ENCODE data around the gene MRTFA.

MRTFA gene

DNA sequence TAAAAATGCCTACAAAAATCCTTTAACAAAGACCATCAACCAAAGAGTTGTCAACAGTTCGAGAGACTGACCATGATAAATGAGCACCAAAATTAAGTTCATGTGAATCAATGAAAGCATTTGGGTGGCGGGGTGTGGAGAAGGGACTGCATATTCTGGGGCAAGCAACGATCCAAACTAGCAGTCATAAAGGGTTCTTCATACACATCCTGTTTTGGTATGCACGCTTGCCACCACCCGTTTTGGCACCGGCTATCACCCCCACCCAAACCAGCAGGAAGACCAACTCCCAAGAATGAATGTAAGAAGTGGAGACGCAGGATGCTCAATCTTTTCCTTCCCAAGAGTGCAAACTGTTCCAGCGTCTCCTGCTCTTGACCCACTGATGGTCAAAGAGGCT is 185.3 kb downstream of the MRTFA start:
- Histone ChIP-seq H3K4me1 (peaks cover 5 to 77% (median 47%) of the 10 kb centered on the region in 4 donors), H3K4me3 (no peak overlapping the region), H3K27ac (peak overlapping the region in 1 of 2 donors; percentile 81), H3K27me3 (no peaks in the 10 kb centered on the region), H3K36me3 (no peaks in the 10 kb centered on the region), H3K9me3 (no peaks in the 10 kb centered on the region)
- intact Hi-C loops (cut with DNase I; ENCODE audit: low total_unique reads): loop anchor here (5.0 kb wide), 1 partner anchor 396 kb away; no protein-coding TSS in a partner anchor
- no peak for TF ChIP-seq CTCF (IDR thresholded peaks at IDR 0.05)
- DNase-seq: peak in 1 of 2 donors; percentile 53

DNA sequence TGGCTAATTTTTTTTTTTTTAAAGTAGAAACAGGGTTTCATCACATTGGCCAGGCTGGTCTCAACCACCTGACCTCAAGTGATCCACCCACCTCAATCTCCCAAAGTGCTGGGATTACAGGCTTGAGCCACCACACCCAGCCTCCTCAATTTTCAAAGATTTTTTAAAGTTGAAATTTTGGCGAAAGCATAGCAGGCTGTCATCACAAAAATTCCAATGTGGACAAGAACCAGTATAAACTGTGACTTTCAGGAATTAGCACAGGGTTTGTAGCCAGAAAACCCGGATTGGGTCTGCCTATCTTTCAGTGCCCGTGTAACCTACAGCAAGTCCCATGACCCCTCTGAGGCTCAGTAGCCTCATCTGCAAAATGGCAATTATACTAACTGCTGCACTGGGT is 185.9 kb downstream of the MRTFA start:
- no peak for TF ChIP-seq CTCF (IDR thresholded peaks at IDR 0.05)
- Histone ChIP-seq H3K9me3 (no peaks in the 10 kb centered on the region), H3K36me3 (no peaks in the 10 kb centered on the region), H3K27me3 (no peaks in the 10 kb centered on the region), H3K4me1 (peaks cover 5 to 74% (median 47%) of the 10 kb centered on the region in 4 donors), H3K4me3 (no peak overlapping the region), H3K27ac (peak overlapping the region in 1 of 2 donors; percentile 81)
- intact Hi-C loops (cut with DNase I; ENCODE audit: low total_unique reads): loop anchor here (5.0 kb wide), 1 partner anchor 397 kb away; no protein-coding TSS in a partner anchor
- peak in 1 of 2 donors; percentile 39 for DNase-seq

GRCh38 chr22:40449676-40450035 is 186.9 kb downstream of the MRTFA start:
- Histone ChIP-seq H3K27ac (peak overlapping the region; percentile 57 to 81), H3K4me1 (peaks cover 5 to 75% (median 47%) of the 10 kb centered on the region in 4 donors), H3K4me3 (no peak overlapping the region), H3K36me3 (no peaks in the 10 kb centered on the region), H3K9me3 (no peaks in the 10 kb centered on the region), H3K27me3 (no peaks in the 10 kb centered on the region)
- intact Hi-C loops (cut with DNase I; ENCODE audit: low total_unique reads): loop anchor here (5.0 kb wide), 2 partner anchors 38 to 398 kb away; no protein-coding TSS in a partner anchor
- peak in 1 of 2 donors; percentile 17 for DNase-seq
- TF ChIP-seq CTCF (IDR thresholded peaks at IDR 0.05): no peak

DNA sequence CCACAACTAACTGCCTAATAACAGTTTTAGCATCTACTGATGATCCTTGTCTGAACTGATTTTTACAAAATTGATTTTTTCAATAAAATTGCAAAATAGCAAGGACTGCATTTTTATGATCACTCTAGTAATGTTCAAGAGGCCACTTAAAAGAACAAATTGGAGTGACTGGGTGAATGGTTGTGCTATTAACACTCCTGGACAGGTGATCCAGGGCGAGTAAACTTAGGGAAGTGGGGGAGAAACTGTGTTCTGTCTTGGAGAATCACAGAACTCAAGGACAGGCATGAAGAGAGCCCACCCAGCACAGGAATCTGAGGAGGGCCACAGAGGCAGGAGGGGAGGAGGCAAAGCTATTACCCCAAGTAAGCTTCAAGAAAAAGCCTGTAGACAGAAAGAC is 190.3 kb downstream of the MRTFA start:
- H3K4me1 ChIP-seq: peaks cover 1 to 82% (median 52%) of the 10 kb centered on the region in 4 donors
- no peaks in the 10 kb centered on the region for H3K9me3 ChIP-seq
- no peak for TF ChIP-seq CTCF (IDR thresholded peaks at IDR 0.05)
- H3K36me3 ChIP-seq: no peaks in the 10 kb centered on the region
- H3K4me3 ChIP-seq: no peak overlapping the region
- DNase-seq: peak in 1 of 2 donors; percentile 21
- peak overlapping the region; percentile 6 to 81 for H3K27ac ChIP-seq
- intact Hi-C loops (cut with DNase I; ENCODE audit: low total_unique reads): loop anchor here (5.0 kb wide), 1 partner anchor 41 kb away; no protein-coding TSS in a partner anchor
- H3K27me3 ChIP-seq: no peaks in the 10 kb centered on the region

GRCh38 chr22:40444178-40444831 is 192.2 kb downstream of the MRTFA start:
- Histone ChIP-seq H3K27me3 (no peaks in the 10 kb centered on the region), H3K27ac (peak overlapping the region; percentile 29 to 61), H3K4me1 (peaks cover 0 to 66% (median 36%) of the 10 kb centered on the region in 4 donors), H3K36me3 (no peaks in the 10 kb centered on the region), H3K4me3 (no peak overlapping the region), H3K9me3 (no peaks in the 10 kb centered on the region)
- intact Hi-C loops (cut with DNase I; ENCODE audit: low total_unique reads): no loop called here
- DNase-seq: no peak
- no peak for TF ChIP-seq CTCF (IDR thresholded peaks at IDR 0.05)

Measured in tibial artery (tissue), 4 donors.